Keratinocyte (primary cell): ENCODE data around the gene SCN4A.

Experiments
- EZH2 ChIP-seq: IDR thresholded peaks from one replicate; pipeline ENCODE4 v1.6.1; 2012; ENCODE audit warnings: inconsistent platforms, mild to moderate bottlenecking, low read length, moderate library complexity
- TF ChIP-seq, protein P1 (sequence below), 3 experiments: IDR thresholded peaks in 1 of 3; conservative IDR thresholded peaks in 1 of 3; optimal IDR thresholded peaks in 1 of 3; 2 replicates in 2 of 3; 3 replicates in 1 of 3; pipeline versions ENCODE3 to v1.5.1; 2011; ENCODE audit warnings: low read length in 3 of 3, mild to moderate bottlenecking in 3 of 3, moderate library complexity in 2 of 3, control low read depth in 1 of 3, inconsistent platforms in 1 of 3; ENCODE audit not compliant: insufficient read depth in 2 of 3; ENCODE audit errors: extremely low read depth in 1 of 3

- TF ChIP-seq, protein P1, sequence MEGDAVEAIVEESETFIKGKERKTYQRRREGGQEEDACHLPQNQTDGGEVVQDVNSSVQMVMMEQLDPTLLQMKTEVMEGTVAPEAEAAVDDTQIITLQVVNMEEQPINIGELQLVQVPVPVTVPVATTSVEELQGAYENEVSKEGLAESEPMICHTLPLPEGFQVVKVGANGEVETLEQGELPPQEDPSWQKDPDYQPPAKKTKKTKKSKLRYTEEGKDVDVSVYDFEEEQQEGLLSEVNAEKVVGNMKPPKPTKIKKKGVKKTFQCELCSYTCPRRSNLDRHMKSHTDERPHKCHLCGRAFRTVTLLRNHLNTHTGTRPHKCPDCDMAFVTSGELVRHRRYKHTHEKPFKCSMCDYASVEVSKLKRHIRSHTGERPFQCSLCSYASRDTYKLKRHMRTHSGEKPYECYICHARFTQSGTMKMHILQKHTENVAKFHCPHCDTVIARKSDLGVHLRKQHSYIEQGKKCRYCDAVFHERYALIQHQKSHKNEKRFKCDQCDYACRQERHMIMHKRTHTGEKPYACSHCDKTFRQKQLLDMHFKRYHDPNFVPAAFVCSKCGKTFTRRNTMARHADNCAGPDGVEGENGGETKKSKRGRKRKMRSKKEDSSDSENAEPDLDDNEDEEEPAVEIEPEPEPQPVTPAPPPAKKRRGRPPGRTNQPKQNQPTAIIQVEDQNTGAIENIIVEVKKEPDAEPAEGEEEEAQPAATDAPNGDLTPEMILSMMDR (optimal IDR thresholded peaks at IDR 0.05 in 1 of 3, IDR thresholded peaks at IDR 0.05 in 1 of 3, conservative IDR thresholded peaks at IDR 0.05 in 1 of 3; ENCODE audit: extremely low read depth in 1 of 3, insufficient read depth in 2 of 3, low read length in 3 of 3), result no peak
- TF ChIP-seq EZH2, result no peak
Observed at GRCh38 chr17:63989622-63990345, 17.1 kb upstream of the SCN4A start.
